Heart right ventricle (tissue), 16 donors: Measurements from ENCODE around the gene DGKI. TPM values are rescaled to one million over a fixed set of nuclear protein-coding genes. Genes with fewer than 3 reads are reported as not detected.

Experiments used
- ATAC-seq, 8 donors: fragments of 200-7000 bp; cut with Tn5 transposase; one replicate each; pipeline ENCODE4 v1.9.1; 2020; ENCODE audit warnings: mild to moderate bottlenecking in 8 of 8, moderate library complexity in 8 of 8, moderate number of reproducible peaks in 1 of 8
- DNase-seq, 2 donors: peaks; one replicate each; pipeline ENCODE4 v3.0.0-alpha.2; 2020
- H3K27ac ChIP-seq, 10 donors: fragments of 200-600 bp; sonication (generic) in 2 of 10; one replicate each; pipeline versions ENCODE4 v1.5.0 to v1.8.0; 2020 to 2022; ENCODE audit warnings: mild to moderate bottlenecking in 3 of 10
- H3K27me3 ChIP-seq, 7 donors: fragments of 200-600 bp; one replicate each; pipeline ENCODE4 v1.8.0; 2021 to 2022; ENCODE audit warnings: mild to moderate bottlenecking in 2 of 7
- H3K36me3 ChIP-seq, 9 donors: fragments of 200-600 bp; sonication (generic) in 1 of 9; one replicate each; pipeline versions ENCODE4 v1.5.0 to v1.8.0; 2020 to 2022; ENCODE audit warnings: mild to moderate bottlenecking in 2 of 9
- H3K4me1 ChIP-seq, 9 donors: fragments of 200-600 bp; sonication (generic) in 1 of 9; one replicate each; pipeline versions ENCODE4 v1.5.0 to v1.8.0; 2020 to 2022; ENCODE audit warnings: mild to moderate bottlenecking in 4 of 9
- H3K4me3 ChIP-seq, 10 donors: fragments of 200-600 bp; sonication (generic) in 2 of 10; one replicate each; pipeline versions ENCODE4 v1.5.0 to v1.8.0; 2020 to 2022; ENCODE audit warnings: mild to moderate bottlenecking in 7 of 10, moderate library complexity in 2 of 10
- H3K9me3 ChIP-seq, 11 donors: fragments of 200-600 bp in 10 of 11; sonication (generic) in 2 of 11; one replicate each; pipeline versions ENCODE4 v1.5.0 to v1.8.0; 2013 to 2022; ENCODE audit warnings: mild to moderate bottlenecking in 2 of 11, control low read depth in 1 of 11, moderate library complexity in 1 of 11
- WGBS, 2 donors: extraction: QIAGEN DNeasy Blood & Tissue Kit; methylation state at CpG; one replicate each; pipeline ENCODE4 v1.1.7; 2013; ENCODE audit warnings: inconsistent platforms in 1 of 2; 5-methylcytosine and 5-hydroxymethylcytosine counted together
- intact Hi-C, 10 donors: fragments of 100-400 bp; cut with DNase I; formaldehyde crosslinking; loops; one replicate each; pipeline versions ENCODE4 v1.11.1 to v1.14.2; 2022
- polyA plus RNA-seq, 2 donors: library from polyadenylated mRNA; stranded (reverse); fragments of 200-250 nt; gene quantifications; one replicate each; pipeline ENCODE4 v1.2.3, GENCODE V29; 2013
- total RNA-seq, 10 donors: library from RNA; stranded (reverse); fragmentation: NEBNext Ultra II Directional in 3 of 10; extraction: Animal tissue kit (Norgen Biotek cat#: 25700) in 3 of 10; gene quantifications; one replicate each; pipeline versions ENCODE4 v1.2.1 to v1.2.4, GENCODE V29; 2021 to 2023
- TF ChIP-seq, protein P1 (sequence below), 9 donors: fragments of 200-600 bp; sonication (generic) in 2 of 9; IDR thresholded peaks; one replicate each; pipeline versions ENCODE4 v1.5.0 to v1.8.0; 2021 to 2022; ENCODE audit warnings: antibody characterized with exemption in 9 of 9, mild to moderate bottlenecking in 5 of 9, moderate library complexity in 1 of 9
- donor health status: Arrhythmogenic right ventricular cardiomyopathy.
- donor health status: ischemic (EF 13 %, LVEDD 7.1; RV severe dilation, severe dysfunction).
- donor health status: healthy with polysubstance abuse.
- donor health status: DM: no; HTN: yes; CAD: no.
- donor health status: DM: no; HTN: no; CAD: no.
- donor health status: ischemic (EF 25% LVEDD 6.9; RV normal size, moderate dysfunction).
- donor health status: ischemic (EF 25% LVEDD 5.7; RV mildly dilated, moderate dysfunction).
- donor health status: healthy.
- donor health status: DM: yes; HTN: yes; CAD: no.
- donor health status: Ischemic cardiomyopathy.
- donor health status: ischemic (EF 35%, LVEDD 5.7; RV mildly dilated, moderate dysfunction).
- donor health status: nonischemic (EF 11% LVEDD 7.7; RV severe dilation, severe dysfunction).
- donor health status: DM: yes; HTN: yes; CAD: no.
- donor health status: PGD.
- donor health status: ischemic (EF 29% LVEDD 5.4; RV normal size, mild dysfunction).
- donor health status: nonischemic (EF 23%, LVEDD 6.1; RV moderate dilation, normal function).

Gene DGKI
- total and polyA plus RNA-seq, 12 donors: 0.16 to 2.6 (median 1.2) TPM

DNA sequence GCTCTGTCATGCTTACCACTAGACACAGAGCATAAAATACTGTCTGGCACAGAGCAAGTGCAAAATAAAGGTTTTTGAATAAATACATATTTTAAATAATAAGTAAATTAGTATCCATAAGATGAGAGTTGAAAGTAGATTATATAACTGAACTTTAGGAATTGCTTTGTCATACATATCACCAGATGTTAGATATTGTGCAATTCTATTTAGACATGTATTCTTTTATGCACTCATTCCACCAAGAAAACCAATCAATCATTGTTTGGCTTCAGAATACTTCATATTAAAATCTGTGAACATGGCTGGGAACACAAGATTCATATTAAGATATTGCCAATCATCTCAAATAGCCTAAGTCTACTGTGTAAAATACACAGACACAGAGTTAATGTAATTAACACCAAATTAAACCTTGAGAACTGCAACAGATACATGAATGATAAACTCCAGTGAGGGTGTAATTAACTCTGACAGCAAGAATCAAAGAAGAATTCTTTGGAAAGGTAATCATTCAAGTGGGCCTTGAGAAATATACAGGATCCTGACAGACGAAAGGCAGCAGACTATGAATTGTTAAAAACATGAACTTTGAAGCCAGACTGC lies 302.2 kb downstream of the DGKI start:
- Histone ChIP-seq H3K4me3 (no peak overlapping the region), H3K27ac (no peak overlapping the region), H3K36me3 (no peaks in the 10 kb centered on the region), H3K27me3 (no peaks in the 10 kb centered on the region), H3K4me1 (no peaks in the 10 kb centered on the region), H3K9me3 (no peaks in the 10 kb centered on the region)
- intact Hi-C loops: no loop called here
- ATAC-seq (no peak), DNase-seq (no peak)
- TF ChIP-seq, protein P1, sequence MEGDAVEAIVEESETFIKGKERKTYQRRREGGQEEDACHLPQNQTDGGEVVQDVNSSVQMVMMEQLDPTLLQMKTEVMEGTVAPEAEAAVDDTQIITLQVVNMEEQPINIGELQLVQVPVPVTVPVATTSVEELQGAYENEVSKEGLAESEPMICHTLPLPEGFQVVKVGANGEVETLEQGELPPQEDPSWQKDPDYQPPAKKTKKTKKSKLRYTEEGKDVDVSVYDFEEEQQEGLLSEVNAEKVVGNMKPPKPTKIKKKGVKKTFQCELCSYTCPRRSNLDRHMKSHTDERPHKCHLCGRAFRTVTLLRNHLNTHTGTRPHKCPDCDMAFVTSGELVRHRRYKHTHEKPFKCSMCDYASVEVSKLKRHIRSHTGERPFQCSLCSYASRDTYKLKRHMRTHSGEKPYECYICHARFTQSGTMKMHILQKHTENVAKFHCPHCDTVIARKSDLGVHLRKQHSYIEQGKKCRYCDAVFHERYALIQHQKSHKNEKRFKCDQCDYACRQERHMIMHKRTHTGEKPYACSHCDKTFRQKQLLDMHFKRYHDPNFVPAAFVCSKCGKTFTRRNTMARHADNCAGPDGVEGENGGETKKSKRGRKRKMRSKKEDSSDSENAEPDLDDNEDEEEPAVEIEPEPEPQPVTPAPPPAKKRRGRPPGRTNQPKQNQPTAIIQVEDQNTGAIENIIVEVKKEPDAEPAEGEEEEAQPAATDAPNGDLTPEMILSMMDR (IDR thresholded peaks at IDR 0.05): no peak
- 80 to 91% methylated on average over 1 of the region's 1 CpG for WGBS, 2 donors

DNA sequence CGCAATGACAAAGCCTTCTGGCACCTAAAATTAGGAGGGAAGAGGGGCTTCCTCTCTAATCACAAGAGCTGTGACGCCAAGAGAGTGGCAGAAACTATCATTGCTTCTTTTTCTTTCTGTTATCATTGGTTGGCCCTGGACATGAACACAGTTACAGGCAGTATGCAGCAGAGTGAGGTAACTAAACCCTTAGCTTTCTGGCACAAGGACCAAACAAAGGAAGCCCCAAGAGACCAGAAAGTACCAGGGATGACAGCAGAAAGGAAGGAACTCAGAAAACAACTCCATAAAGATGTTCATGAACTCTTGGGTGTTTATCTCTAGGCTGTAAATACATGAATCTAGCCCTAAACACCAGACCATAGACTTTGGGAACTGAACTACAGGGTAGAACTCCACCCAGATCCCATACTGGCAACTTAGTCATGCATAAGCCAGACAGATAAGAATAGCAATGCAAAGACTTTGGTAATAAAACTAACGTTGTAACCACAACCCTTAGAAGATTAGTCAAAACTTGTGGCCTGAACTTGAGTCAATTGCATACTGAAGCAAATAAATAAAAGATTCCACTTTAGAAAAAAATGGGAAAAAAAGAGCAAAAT lies 307.6 kb downstream of the DGKI start:
- no peaks in the 10 kb centered on the region for H3K9me3 ChIP-seq
- 69 to 76% methylated on average over 3 of the region's 3 CpGs for WGBS, 2 donors
- no peaks in the 10 kb centered on the region for H3K4me1 ChIP-seq
- H3K36me3 ChIP-seq: no peaks in the 10 kb centered on the region
- TF ChIP-seq, protein P1 (IDR thresholded peaks at IDR 0.05): no peak
- H3K27ac ChIP-seq: peak overlapping the region in 1 of 10 donors; percentile 8
- no peaks in the 10 kb centered on the region for H3K27me3 ChIP-seq
- intact Hi-C loops: no loop called here
- no peak overlapping the region for H3K4me3 ChIP-seq
- DNase-seq (no peak), ATAC-seq (no peak)

DNA sequence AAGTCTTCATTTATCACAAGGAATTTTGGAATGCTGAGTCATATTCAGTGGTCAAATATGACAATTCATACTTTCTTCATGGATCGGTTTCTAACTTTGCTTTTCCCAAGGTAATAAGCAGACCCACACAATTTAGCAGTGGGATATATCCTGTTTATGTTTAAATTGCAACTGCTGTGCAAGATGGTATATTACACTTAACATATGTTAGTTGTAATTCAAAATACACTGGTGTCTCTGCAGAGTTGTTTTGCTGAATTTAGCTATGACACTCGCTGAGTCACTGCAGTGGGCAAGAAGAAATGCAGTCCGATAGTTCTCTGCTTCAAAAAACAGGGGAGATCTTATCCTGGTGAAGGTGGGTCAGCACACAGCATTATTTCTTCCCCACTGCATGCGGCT lies 308.4 kb downstream of the DGKI start:
- intact Hi-C loops: no loop called here
- no peak overlapping the region for H3K27ac ChIP-seq
- ATAC-seq: no peak
- H3K27me3 ChIP-seq: no peaks in the 10 kb centered on the region
- H3K4me3 ChIP-seq: no peak overlapping the region
- DNase-seq: no peak
- TF ChIP-seq, protein P1 (IDR thresholded peaks at IDR 0.05): no peak
- WGBS, 2 donors: 80 to 89% methylated on average over 4 of the region's 4 CpGs
- no peaks in the 10 kb centered on the region for H3K9me3 ChIP-seq
- H3K36me3 ChIP-seq: no peaks in the 10 kb centered on the region
- no peaks in the 10 kb centered on the region for H3K4me1 ChIP-seq

DNA sequence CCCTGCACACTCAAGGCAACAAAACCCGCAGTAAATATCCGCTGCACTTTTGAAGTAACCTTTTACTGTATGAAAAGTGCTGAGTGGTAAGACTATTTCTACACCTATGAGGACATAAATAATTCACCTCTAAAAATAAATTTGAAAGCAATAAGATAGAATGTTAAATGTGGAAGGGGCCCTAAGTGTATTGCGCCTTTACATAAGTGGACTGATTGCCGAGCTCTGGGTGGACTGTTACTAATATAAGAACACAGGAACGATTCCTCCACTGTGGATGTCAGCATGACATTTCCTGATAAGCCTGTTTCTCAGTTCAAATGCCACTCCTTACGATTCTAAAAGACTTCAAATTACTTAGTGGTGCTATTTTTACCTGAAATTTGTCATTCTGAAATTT lies 311.2 kb downstream of the DGKI start:
- Histone ChIP-seq H3K9me3 (no peaks in the 10 kb centered on the region), H3K4me3 (no peak overlapping the region), H3K4me1 (no peaks in the 10 kb centered on the region), H3K27me3 (no peaks in the 10 kb centered on the region), H3K27ac (no peak overlapping the region), H3K36me3 (no peaks in the 10 kb centered on the region)
- ATAC-seq: peak in 3 of 8 donors; percentile 42 to 80 (median 68)
- no peak for DNase-seq
- 34 to 43% methylated on average over 6 of the region's 6 CpGs for WGBS, 2 donors
- TF ChIP-seq, protein P1 (IDR thresholded peaks at IDR 0.05): no peak
- intact Hi-C loops: no loop called here
